MM.1S (cell line): Measurements from ENCODE around the gene PTPRC.

Source experiments
- DNase-seq: peaks from one replicate; pipeline ENCODE4 v3.0.0-alpha.2; 2015
- H2AFZ ChIP-seq: fragments of 300-600 bp; sonication (generic); 2 replicates; pipeline ENCODE4 v1.6.0; 2016; ENCODE audit warnings: antibody characterized with exemption, low read length
- H3F3A ChIP-seq: fragments of 300-600 bp; sonication (generic); 2 replicates; pipeline ENCODE4 v1.6.1; 2016; ENCODE audit warnings: mild to moderate bottlenecking, antibody characterized with exemption, low read length, moderate library complexity, mixed read lengths; ENCODE audit not compliant: insufficient read depth
- H3K27ac ChIP-seq: fragments of 300-600 bp; sonication (generic); 2 replicates; pipeline ENCODE4 v1.5.1; 2016; ENCODE audit warnings: mild to moderate bottlenecking, low read length
- H3K27me3 ChIP-seq: fragments of 300-600 bp; sonication (generic); replicated peaks from 2 replicates; pipeline ENCODE4 v1.6.0; 2016; ENCODE audit warnings: low read length; ENCODE audit not compliant: insufficient read depth
- H3K36me3 ChIP-seq: fragments of 300-600 bp; sonication (generic); replicated peaks from 2 replicates; pipeline ENCODE4 v1.6.1; 2016; ENCODE audit warnings: mild to moderate bottlenecking, low read length, mixed read lengths; ENCODE audit not compliant: insufficient read depth
- H3K4me1 ChIP-seq: fragments of 300-600 bp; sonication (generic); 2 replicates; pipeline ENCODE4 v1.6.1; 2016; ENCODE audit warnings: low read length, mixed read lengths
- H3K4me2 ChIP-seq: fragments of 300-600 bp; sonication (generic); 2 replicates; pipeline ENCODE4 v1.6.0; 2016; ENCODE audit warnings: low read depth, low read length
- H3K4me3 ChIP-seq: fragments of 300-600 bp; sonication (generic); 2 replicates; pipeline ENCODE4 v1.5.1; 2016; ENCODE audit warnings: low read length, mixed read lengths
- H3K79me2 ChIP-seq: fragments of 300-600 bp; sonication (generic); 2 replicates; pipeline ENCODE4 v1.6.1; 2016; ENCODE audit warnings: mixed run types, low read length, mixed read lengths
- H3K9ac ChIP-seq: fragments of 300-600 bp; sonication (generic); 2 replicates; pipeline ENCODE4 v1.6.1; 2016; ENCODE audit warnings: low read length, mixed read lengths
- H3K9me2 ChIP-seq: fragments of 300-600 bp; sonication (generic); replicated peaks from 2 replicates; pipeline ENCODE4 v1.6.1; 2016; ENCODE audit warnings: mild to moderate bottlenecking, low read length, mixed read lengths; ENCODE audit not compliant: insufficient read depth
- H3K9me3 ChIP-seq: fragments of 300-600 bp; sonication (generic); replicated peaks from 2 replicates; pipeline ENCODE4 v1.6.1; 2016; ENCODE audit warnings: mild to moderate bottlenecking, low read length, mixed read lengths; ENCODE audit not compliant: insufficient read depth
- H4K20me1 ChIP-seq: fragments of 300-600 bp; sonication (generic); 2 replicates; pipeline ENCODE4 v1.6.1; 2016; ENCODE audit warnings: mild to moderate bottlenecking, low read length, moderate library complexity, mixed read lengths; ENCODE audit not compliant: insufficient read depth
- EZH2 ChIP-seq: fragments of 300-600 bp; sonication (generic); optimal IDR thresholded peaks from 2 replicates; pipeline ENCODE3; 2017; ENCODE audit warnings: low read depth, mild to moderate bottlenecking, antibody characterized with exemption, low read length, mixed read lengths
- EZH2phosphoT487 ChIP-seq: fragments of 300-600 bp; sonication (generic); IDR thresholded peaks from 2 replicates; pipeline ENCODE4 v1.6.1; 2018; ENCODE audit warnings: antibody characterized with exemption, low read length
- TF ChIP-seq, protein P1 (sequence below): fragments of 300-600 bp; sonication (generic); IDR thresholded peaks from 2 replicates; pipeline ENCODE4 v1.5.1; 2016; ENCODE audit warnings: antibody characterized with exemption, low read length, mixed read lengths

The PTPRC gene

DNA sequence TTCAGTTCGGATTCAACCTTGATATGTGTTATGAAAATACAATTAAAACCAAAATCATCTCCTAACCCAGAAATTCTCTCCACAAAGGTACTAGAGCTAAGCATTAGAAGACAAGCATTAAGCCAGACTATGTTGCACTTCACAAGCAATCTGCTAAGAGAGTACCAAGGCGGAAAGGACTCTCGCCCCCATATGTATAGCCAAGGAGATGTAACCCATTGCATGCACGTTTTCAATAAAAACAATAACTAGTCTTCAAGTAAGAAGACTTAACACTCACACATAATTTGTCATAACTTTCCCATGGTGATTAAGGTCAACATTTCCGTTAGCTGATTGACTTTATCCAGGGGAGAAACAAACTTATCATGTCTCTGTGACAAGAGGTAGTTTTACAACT is 27.6 kb upstream of the PTPRC start:
- no peak overlapping the region for H3K9ac ChIP-seq
- no peaks in the 10 kb centered on the region for H3K27me3 ChIP-seq
- no peaks in the 10 kb centered on the region for H4K20me1 ChIP-seq
- H3K79me2 ChIP-seq = no peaks in the 10 kb centered on the region
- no peak overlapping the region for H2AFZ ChIP-seq
- H3K36me3 ChIP-seq = no peaks in the 10 kb centered on the region
- TF ChIP-seq EZH2phosphoT487 (no peak), EZH2 (no peak)
- TF ChIP-seq, protein P1, sequence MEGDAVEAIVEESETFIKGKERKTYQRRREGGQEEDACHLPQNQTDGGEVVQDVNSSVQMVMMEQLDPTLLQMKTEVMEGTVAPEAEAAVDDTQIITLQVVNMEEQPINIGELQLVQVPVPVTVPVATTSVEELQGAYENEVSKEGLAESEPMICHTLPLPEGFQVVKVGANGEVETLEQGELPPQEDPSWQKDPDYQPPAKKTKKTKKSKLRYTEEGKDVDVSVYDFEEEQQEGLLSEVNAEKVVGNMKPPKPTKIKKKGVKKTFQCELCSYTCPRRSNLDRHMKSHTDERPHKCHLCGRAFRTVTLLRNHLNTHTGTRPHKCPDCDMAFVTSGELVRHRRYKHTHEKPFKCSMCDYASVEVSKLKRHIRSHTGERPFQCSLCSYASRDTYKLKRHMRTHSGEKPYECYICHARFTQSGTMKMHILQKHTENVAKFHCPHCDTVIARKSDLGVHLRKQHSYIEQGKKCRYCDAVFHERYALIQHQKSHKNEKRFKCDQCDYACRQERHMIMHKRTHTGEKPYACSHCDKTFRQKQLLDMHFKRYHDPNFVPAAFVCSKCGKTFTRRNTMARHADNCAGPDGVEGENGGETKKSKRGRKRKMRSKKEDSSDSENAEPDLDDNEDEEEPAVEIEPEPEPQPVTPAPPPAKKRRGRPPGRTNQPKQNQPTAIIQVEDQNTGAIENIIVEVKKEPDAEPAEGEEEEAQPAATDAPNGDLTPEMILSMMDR = no peak
- DNase-seq = no peak
- no peak overlapping the region for H3K27ac ChIP-seq
- H3F3A ChIP-seq = no peaks in the 10 kb centered on the region
- H3K9me3 ChIP-seq = no peaks in the 10 kb centered on the region
- H3K4me3 ChIP-seq = no peak overlapping the region
- no peak overlapping the region for H3K4me2 ChIP-seq
- peaks cover 13% of the 10 kb centered on the region for H3K4me1 ChIP-seq
- H3K9me2 ChIP-seq = no peaks in the 10 kb centered on the region

DNA sequence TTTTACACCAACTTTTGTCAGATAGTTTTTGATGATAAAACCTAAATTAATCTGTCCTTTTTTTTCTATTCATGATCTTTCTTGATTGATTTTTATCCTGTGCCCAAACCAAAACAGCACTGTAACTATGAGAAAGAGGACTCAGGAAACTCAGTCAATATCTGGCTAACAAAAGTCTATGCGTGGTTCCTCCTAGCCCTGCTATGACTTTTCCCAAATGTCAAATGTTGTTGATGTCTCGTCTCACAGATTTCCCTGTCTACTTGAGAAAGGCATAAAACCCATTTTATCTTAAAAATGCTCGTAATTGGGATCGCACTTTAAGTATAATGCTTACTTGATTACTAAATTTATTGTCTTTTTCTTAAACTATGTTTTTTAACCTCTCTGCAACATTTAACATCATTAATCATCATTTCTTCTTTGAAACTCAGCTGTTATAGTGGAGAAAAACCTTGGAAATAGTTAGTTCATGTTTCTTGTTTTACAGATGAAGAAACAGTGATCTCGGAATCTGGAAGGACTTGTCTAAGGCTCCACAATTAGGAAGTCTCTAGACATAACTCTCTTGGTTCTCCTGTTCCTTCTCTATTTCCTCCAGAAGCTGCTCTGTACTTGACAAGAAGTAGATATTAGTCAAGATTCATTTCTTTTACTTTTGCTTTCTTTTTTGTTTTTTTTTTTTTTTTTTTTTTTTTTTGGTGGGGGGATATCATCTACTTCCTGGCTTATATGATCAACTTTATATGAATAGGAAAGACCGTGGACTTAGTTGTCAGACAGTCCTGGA is 26.2 kb upstream of the PTPRC start:
- Histone ChIP-seq H3K9me2 (no peaks in the 10 kb centered on the region), H3K4me3 (no peak overlapping the region), H3K36me3 (no peaks in the 10 kb centered on the region), H3K27ac (no peak overlapping the region), H3F3A (no peaks in the 10 kb centered on the region), H3K4me2 (no peak overlapping the region), H4K20me1 (no peaks in the 10 kb centered on the region), H2AFZ (no peak overlapping the region), H3K27me3 (no peaks in the 10 kb centered on the region), H3K4me1 (peaks cover 13% of the 10 kb centered on the region), H3K9ac (no peak overlapping the region), H3K79me2 (no peaks in the 10 kb centered on the region), H3K9me3 (no peaks in the 10 kb centered on the region)
- DNase-seq = no peak
- TF ChIP-seq, protein P1 = no peak
- TF ChIP-seq EZH2 (no peak), EZH2phosphoT487 (no peak)

DNA sequence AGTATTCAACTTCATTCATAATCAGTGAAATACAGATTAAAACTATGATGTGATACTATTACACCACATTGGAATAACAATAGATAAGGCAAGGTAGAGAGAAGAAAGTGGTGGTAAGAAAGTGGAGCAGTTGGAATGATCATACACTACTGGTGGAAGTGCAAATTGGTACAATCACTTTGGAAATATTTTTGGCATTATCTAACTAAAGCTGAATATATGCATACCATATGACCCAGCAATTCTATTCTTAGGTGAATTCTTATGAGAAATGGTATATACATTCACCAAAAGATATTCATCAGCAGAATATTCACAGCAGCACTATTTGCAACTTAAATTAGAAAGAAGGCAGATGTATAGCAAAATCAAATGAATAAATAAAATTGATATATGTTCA is 21.4 kb upstream of the PTPRC start:
- Histone ChIP-seq H2AFZ (no peak overlapping the region), H3K9me2 (no peaks in the 10 kb centered on the region), H3K27ac (no peak overlapping the region), H3K4me1 (peaks cover 13% of the 10 kb centered on the region), H3K4me3 (no peak overlapping the region), H4K20me1 (no peaks in the 10 kb centered on the region), H3K79me2 (no peaks in the 10 kb centered on the region), H3K4me2 (no peak overlapping the region), H3K9ac (no peak overlapping the region), H3K36me3 (no peaks in the 10 kb centered on the region), H3K9me3 (no peaks in the 10 kb centered on the region), H3F3A (0 out of 2 replicates have a peak, but pooled peaks cover 5% of the 10 kb centered on the region), H3K27me3 (no peaks in the 10 kb centered on the region)
- TF ChIP-seq, protein P1 = no peak
- no peak for TF ChIP-seq EZH2phosphoT487
- no peak for TF ChIP-seq EZH2
- DNase-seq = no peak
